HG03460 (cell line): Measurements from ENCODE around the gene XPNPEP2.
A peak's percentile ranks its signal among the peaks of the same experiment; 100 is the strongest.

Source experiments
- ATAC-seq: cut with Tn5 transposase; IDR thresholded peaks from one replicate; pipeline ENCODE4 v1.9.1; 2021; ENCODE audit not compliant: unreplicated experiment

XPNPEP2 gene

DNA sequence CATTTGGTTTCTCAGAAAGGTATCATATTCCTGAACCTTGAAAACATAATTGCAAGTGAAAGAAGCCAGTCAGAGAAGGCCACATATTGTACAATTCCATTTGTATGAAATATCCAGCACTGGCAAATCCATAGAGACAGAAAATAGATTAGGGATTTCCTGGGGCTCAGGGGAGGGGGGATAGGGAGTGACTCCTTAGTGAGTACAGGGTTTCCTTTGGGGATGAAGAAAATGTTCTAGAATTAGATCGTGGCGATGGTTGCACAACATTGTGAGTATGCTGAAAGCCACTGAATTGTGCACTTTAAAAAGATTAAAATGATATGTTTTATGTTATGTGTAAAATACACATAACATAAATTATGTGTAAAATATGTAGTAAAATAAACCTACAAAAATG, 10.3 kb downstream of the XPNPEP2 start:
- ATAC-seq, result no peak

DNA sequence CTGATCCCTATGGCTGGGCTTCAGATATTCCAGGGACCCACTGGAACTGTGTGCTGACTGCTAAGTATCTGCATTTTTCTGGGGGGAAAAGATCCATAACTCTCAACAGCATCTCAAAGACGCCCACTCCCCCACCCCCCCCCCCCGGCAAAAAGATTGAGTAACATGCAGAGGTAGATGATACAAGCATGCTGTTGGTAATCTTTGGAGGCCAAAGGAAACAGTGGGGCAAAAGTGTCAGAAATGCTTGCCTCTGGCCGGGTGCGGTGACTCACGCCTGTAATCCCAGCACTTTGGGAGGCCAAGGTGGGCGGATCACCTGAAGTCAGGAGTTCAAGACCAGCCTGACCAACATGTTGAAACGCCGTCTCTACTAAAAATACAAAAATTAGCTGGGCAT, 12.2 kb downstream of the XPNPEP2 start:
- ATAC-seq, result no peak

DNA sequence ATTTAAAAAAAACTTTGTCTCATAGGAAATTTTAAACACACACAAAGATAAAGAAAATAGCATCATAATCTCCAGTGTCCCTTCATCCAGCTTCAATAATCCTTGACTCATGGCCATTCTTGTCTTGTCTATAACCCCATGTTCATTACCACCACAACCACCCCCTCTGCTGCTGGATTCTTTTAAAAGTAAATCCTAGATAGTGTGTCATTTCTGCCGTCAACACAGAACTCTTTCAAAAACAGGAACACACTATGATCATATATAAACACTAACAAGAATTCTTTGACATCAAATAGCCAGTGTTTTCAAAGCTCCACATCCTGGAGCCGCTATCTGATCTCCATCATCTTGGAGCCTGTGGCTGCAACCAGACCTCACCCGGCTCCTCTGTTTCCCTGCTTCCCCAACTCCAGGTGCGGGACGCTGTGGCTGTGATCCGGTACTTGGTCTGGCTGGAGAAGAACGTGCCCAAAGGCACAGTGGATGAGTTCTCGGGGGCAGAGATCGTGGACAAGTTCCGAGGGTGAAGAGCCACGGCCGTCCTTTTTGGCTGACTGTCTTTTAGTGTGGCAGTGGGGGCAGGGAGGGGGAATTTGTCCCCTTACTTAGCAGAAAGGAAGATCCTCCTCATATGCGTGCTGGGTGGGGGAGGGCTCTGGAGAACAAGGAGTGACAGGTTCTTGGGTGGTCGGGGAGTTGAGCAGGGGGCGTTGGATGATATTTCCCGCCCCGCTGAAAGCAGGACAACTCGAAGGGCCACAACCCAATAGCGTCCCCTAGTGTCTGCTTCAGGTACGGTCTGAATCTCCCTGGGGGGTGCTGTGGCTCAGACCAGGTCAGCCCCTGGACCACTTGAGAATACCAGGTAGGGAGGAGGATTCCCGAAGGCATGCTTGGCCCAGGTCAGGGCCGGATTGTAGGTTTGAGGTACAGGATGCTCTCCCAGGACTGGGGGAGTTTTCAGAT, 15.6 kb downstream of the XPNPEP2 start:
- no peak for ATAC-seq

DNA sequence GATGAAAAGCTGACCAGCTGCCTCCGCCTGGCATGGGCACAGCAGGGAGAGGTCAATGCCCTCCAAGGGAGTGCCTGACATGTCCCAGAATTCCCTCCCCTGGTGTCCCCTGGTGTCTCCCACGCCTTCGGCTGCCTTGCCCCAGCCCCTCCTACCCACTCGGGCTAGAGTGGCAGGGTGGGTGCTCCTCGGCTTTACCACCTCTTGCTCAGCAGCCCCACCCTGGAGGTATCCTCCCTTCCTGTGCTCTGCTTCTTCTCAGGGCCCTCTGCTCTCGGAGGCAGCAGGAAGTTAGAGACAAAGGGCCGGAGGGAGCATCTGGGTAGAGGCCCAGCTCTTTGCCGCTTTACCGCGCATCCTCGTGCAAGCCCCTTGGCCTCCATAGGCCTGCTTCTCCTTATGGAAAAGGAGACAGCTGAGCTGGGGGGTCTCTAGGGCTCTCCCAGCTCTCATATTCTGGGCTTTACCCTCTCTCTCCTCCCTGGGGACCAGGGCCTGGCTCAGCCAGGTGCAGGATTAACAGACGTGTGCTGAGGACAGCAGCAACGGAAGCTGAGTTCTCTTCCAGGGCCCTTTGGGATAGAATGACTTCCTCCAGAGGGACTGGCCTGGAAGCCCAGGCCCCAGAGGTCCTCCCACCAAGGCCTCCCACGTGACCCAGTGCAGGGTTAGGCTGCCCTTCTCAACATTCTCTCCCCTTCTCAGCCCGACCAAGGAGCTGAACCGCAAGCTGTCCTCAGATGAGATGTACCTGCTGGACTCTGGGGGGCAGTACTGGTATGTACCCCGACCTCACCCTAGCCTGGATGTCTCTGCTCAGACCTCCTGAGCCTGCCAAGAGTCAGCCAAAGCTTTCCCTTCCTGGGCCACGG, 17.2 kb downstream of the XPNPEP2 start:
- ATAC-seq, result no peak

DNA sequence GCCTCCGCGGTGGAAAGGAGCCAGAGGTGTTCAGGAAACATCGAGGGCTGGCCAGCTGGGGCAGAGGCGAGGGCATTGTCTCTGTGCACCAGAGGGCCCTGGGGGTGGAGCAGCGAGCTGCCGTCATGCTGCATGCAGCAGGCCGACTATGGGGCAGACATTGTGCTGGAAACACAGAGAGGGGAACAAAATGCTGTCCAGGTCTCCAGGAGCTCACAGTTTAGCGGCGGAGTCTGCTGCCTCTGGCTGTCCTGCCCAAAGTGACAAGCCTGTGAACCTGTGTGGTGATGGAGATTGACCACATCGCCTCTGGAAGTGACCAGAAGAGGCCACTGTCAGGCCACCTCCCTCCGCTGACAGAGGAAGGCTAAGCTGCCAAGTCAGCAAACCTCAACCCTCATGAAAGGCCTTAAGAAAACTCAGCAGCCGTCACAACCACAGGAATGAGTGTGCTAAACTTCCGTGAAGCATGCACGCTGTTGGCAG, 20.8 kb downstream of the XPNPEP2 start:
- no peak for ATAC-seq

DNA sequence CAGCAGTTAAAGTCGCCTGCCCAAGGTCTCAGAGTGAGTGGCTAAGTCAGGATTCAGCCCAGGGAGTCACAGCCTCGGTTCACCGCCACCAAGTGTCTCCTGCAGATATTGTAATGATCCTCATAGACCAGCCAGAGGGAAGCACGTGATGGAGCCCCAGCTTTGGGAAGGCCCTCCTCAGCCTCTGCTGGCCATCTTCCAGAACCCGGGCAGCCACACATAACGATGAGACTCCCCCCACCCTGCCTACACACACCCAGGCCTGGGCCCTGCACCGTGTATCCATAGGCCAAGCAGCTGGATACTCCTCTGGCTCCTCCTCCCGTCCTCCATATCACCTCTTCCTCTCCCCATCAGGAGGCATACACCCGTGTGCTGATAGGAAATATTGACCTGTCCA, 21.4 kb downstream of the XPNPEP2 start:
- ATAC-seq, result no peak

DNA sequence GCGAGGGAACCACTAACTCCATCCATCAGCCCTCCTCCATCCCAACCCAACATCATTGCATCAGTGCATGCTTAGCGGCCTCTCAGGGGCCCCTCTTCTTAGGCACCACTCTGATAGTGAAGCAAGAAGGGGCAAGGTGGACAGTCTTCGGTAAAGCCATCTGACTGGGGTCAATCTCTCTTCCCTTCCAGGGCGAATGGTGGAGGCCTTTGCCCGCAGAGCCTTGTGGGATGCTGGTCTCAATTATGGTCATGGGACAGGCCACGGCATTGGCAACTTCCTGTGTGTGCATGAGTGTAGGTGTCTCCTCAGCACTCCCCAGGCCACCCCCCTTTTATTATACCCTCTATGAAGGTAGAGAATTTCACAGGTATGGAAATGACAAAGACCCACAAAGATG, 22.2 kb downstream of the XPNPEP2 start:
- no peak for ATAC-seq

DNA sequence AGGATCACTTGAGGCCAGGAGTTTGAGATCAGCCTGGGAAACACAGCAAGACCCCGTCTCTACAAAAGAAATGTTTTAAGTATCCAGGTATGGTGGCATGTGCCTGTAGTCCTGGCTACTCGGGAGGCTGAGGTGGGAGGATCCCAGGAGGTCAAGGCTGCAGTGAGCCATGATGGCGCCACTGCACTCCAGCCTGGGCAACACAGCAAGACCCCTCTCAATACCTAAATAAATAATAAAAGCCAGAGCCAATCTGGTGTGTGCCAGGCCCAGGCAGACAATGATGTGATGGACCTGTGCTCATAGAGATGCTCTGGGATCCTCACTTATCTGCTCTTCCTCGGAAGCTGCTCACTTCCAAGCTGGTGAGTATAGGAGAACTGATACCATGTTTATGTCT, 22.8 kb downstream of the XPNPEP2 start:
- no peak for ATAC-seq

DNA sequence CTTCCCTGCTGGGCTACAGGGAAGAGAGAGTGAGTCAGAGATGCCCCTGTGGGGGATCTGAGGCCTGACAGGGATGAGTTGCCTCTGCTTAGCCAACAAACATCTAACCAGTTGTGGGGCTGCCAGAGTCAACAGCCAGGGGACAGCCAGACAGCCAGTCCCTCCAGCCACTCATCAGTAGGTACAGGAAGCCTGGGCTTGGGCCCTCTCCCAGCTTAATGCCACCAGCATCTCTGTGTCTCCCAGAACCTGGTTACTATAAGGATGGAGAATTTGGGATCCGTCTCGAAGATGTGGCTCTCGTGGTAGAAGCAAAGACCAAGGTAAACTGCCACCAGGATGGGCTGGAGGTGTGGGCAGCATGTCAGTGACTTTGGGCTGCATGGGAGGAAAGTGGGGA, 23.7 kb downstream of the XPNPEP2 start:
- ATAC-seq, result no peak

DNA sequence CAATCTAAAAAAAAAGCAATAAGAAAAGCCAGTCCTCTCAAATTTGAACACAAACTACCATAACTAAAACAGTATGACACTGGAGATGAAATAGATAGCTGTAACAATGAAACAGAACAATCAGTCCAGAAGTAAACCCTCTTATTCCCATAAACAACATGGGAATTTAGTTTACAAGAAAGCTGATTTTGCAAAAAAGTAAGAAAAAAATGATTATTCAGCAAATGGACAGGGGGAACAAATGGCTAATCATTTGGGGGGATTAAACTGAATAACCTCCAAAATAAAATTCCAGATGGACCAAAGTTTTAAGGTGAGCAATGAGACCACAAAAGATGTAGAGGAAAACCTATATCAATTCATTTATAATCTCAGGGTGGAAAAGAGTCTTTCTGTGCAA, 24.9 kb downstream of the XPNPEP2 start:
- ATAC-seq, result no peak

DNA sequence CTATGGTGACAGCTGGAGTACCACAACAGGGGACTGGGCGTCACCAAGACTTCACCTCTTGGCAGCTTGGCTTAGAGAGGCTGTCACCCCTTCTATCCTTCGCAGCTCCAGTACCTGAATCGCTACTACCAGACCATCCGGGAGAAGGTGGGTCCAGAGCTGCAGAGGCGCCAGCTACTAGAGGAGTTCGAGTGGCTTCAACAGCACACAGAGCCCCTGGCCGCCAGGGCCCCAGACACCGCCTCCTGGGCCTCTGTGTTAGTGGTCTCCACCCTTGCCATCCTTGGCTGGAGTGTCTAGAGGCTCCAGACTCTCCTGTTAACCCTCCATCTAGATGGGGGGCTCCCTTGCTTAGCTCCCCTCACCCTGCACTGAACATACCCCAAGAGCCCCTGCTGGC, 29.4 kb downstream of the XPNPEP2 start:
- no peak for ATAC-seq

DNA sequence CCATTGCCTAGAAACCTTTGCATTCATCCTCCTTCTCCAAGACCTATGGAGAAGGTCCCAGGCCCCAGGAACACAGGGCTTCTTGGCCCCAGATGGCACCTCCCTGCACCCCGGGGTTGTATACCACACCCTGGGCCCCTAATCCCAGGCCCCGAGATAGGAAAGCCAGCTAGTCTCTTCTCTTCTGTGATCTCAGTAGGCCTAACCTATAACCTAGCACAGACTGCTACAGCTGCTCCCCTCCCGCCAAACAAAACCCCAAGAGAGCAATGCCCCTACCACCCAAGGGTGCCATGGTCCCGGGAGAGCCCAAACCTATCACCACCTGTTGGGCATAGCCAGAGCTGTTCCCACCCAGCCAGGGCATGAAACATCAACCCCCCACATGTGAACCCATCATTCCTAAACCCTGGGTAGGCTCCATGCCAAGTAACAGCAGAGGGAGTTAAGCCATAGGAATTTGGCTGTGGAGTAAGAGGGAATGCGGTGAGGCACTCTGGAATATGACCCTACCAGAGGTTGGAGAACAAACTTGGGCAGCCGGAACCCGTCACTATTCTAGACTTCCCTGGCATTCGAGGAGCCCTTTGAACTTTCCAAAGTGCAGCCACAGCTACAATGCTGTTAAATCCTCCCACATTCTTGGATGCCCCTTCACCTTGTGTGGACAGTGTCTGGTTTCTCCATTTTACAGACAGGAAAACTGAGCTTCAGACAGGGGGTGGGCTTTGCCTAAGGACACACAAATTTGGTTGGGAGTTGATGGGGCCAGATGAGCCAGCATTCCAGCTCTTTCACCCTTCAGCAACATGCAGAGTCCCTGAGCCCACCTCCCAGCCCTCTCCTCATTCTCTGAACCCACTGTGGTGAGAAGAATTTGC, 30.0 kb downstream of the XPNPEP2 start:
- no peak for ATAC-seq

DNA sequence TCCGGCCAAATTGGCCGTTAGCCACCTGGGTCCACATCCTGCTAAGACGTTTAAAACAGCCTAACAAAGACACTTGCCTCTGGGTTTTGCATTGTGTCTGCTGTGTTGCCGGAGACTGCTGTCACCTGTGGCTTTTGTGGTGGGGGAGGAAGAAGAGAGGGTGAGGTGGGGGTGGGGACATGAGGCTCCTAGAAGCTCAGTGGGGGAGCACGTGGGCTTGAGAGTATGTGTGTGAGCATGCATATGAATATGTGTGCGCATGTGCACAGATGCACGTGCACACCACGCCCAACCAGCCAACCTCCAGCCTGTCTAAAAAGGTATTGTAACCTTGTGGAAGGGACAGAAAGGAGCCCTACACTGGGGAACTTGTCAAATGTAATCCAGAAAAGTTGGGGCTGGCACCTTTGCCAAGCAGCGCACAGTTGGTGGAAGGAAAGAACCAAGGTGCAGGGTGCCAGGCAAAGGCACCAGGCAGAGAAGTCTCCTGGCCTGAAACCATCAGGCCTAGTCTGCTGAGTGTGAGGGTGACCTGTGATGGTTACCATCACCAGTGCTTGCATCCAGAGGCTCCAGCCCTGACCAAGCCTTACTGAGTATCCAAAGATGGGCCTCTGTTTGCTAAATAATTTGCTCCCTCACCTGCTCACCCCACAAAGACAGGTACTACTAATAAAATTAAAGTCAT, 30.8 kb downstream of the XPNPEP2 start:
- peak; percentile 46 for ATAC-seq

DNA sequence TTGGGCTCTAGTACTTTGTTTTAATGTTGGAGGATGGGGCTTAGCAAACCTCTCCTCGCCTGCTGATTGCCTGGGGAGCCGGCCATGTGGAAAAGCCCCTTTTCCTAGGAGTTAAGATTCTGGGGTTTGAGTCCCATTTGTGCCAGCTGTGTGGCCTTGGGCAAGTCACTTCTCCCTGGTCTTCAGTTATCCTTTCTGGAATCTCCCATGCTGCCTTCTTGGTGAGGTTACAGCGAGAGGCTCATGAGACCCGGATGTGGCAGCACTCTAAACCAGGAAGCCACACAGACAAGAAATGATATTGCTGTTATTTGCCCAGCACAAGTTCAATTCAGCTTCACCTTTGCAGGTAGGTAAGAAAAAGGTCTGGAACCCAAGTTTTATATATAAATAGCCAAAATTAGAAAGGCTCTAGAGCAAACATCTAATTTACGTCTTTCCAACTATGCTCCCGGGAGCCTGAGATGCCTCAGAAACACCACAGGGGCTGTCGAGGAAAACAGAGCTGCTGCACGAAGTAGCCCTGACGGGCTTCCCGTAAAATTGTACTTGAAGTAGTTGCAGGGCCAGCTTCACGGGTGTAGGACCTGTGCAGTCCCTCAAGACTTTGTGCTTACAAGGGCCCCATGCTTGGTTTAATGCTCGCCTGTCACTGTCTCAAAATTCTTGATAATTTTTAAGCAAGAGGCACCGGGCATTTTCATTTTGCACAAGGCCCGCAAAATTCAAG, 32.7 kb downstream of the XPNPEP2 start:
- ATAC-seq, result no peak

DNA sequence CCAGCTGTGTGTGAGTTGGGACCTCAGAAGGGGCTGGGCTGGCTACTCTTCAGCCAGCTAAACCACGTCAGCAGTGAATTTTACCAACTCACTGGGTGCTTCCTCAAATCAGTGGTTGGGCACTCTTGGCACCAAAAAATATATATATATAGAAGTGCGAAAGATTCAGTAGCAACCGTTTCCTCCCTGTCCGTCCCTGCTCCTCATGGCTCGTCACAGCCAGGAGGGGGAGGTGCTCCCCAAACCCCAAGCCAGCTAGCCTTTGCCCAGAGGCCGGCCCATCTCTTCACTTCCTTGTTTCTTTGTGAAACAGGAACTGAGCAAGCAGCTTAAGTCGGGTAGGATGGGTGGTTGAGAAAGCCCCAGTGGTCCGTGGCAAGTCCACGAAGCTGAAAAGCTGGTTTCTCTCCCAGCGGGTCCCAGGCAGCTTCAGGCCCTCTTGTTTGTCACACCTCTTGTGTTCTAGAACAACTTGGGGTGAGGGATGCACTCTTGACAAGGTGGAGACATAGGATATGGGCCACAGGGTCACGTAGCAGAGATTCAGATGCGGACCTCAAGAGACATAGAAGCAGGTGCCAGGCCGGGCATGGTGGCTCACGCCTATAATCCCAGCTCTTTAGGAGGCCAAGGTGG, 34.1 kb downstream of the XPNPEP2 start:
- ATAC-seq, result peak; percentile 57

DNA sequence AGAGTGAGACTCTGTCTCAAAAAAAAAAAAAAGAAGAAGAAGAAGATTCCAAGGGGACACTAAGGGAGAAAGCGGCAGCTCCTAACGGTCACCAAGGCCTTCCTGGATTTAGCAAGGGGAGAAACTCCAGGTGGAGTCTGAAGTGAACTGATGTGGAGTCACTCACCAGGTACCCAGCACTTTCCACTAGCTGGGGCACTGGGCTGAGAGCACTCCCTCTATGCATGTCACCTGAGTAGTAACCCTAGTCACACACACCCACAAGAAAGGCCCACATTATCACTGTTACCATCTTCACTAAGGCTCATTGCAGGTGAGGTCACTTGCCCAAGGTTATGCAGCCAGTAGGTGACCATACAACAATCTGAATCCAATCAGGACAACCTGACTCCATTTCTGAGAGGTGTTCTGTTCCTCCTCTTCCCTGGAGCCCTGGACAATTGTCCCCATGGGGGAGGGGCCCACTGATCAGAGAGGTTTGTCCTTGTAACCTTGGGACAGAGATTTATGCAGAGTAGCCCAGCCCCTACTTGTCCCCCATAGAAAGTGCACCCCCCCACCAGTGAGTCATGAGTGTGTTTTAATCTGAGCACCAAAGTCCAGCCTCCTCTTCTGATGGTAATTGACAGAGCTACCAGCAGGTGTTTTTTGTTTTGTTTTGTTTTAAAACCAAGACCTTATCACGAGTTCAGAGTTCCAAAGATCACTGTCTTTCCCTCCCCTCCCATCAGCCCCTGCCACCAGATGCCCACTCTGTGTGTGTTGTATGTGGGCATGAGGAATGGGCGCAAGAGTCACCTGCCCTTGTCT, 35.1 kb downstream of the XPNPEP2 start:
- ATAC-seq, result no peak

DNA sequence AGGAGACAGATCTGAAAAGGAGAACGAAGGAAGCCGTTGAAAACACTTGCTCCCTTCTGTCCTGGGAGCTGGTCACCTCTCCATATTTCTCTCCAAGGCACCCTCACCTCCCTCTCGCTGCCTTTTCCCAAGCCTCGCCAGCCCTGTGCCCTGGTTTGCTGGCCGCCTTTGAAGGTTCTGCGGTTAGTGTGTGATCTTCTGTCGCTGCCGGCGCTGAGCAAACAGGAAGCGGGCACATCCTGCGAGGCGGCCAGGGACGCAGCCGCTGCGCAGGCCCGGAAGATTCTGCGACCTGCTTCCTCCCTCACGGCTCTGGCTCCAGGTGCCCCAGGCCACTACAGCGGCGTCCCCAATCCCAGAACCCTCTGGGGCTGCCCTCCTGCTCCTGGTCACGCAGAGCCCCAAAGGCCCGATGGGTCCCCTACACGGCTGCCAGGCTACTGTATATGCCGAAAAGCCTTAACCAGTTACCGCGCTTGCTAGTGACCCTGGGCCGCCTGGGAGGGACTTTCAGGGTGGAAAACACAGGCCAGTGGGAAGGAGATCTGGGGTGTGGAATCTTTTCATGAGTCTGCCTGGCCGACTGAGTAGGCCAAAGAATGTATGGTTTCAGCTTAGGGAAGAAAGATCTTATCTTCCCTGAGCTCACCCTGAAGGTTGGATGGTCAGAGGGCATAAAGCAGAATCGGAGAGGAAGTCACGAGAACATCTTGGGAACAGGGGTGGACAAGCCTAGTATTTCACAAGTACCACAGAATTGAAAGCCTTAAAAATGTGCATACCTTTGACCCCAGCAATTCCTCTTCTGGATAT, 38.6 kb downstream of the XPNPEP2 start:
- ATAC-seq, result peak; percentile 22
